ENCODE results near the gene TMEM33. TPM values are rescaled to one million over a fixed set of nuclear protein-coding genes. Genes with fewer than 3 reads are reported as not detected.

TMEM33 gene
- total RNA-seq, 1 experiment from 2014 or later = 66.2 TPM

- H3K36me3 Mint-ChIP-seq (ENCODE audit: insufficient read depth, unreplicated experiment) = no peaks in the 10 kb centered on the region
- no peaks in the 10 kb centered on the region for H3K4me1 Mint-ChIP-seq (ENCODE audit: low read depth, unreplicated experiment)
- intact Hi-C loops (cut with micrococcal nuclease; ENCODE audit: unreplicated experiment) = no loop called here
- POLR2A ChIA-PET = no interaction called here
- H3K27me3 ChIP-seq (replicated peaks; ENCODE audit: control insufficient read depth, insufficient read depth, low read length) = no peaks in the 10 kb centered on the region
- H3K9me3 Mint-ChIP-seq (ENCODE audit: unreplicated experiment) = peaks cover 11% of the 10 kb centered on the region
- no peak for TF ChIP-seq CTCF (IDR thresholded peaks at IDR 0.05; ENCODE audit: insufficient read depth in 1 of 2, low read depth in 1 of 2, low read length in 1 of 2, severe bottlenecking in 1 of 2, unreplicated experiment in 1 of 2)
- no peaks in the 10 kb centered on the region for H3K36me3 ChIP-seq (ENCODE audit: control insufficient read depth, insufficient read depth, low read length)
- H3K27me3 Mint-ChIP-seq (ENCODE audit: insufficient read depth, unreplicated experiment) = no peaks in the 10 kb centered on the region
- CTCF ChIA-PET = no interaction called here
- no peaks in the 10 kb centered on the region for H3K4me1 ChIP-seq
- no peak overlapping the region for H3K4me3 ChIP-seq (ENCODE audit: low read depth, low read length)
- no peak overlapping the region for H3K4me3 Mint-ChIP-seq (ENCODE audit: unreplicated experiment)
- no peak for DNase-seq
- BruUV-seq (replicated peaks) = no TSS peak
- no peaks in the 10 kb centered on the region; the same call in 1 of the 2 replicates for H3K9me3 ChIP-seq
- no peak overlapping the region for H3K27ac Mint-ChIP-seq (ENCODE audit: unreplicated experiment)
Measured at GRCh38 chr4:41967392-41967791, 32.2 kb downstream of the TMEM33 start.

GRCh38 chr4:41969671-41970070 is 34.4 kb downstream of the TMEM33 start:
- no peak for DNase-seq
- no peak for TF ChIP-seq CTCF (IDR thresholded peaks at IDR 0.05; ENCODE audit: insufficient read depth in 1 of 2, low read depth in 1 of 2, low read length in 1 of 2, severe bottlenecking in 1 of 2, unreplicated experiment in 1 of 2)
- CTCF ChIA-PET = no interaction called here
- Histone ChIP-seq H3K4me1 (no peaks in the 10 kb centered on the region), H3K36me3 (ENCODE audit: control insufficient read depth, insufficient read depth, low read length) (no peaks in the 10 kb centered on the region), H3K27me3 (replicated peaks; ENCODE audit: control insufficient read depth, insufficient read depth, low read length) (no peaks in the 10 kb centered on the region), H3K4me3 (ENCODE audit: low read depth, low read length) (no peak overlapping the region), H3K9me3 (no peaks in the 10 kb centered on the region; the same call in 1 of the 2 replicates)
- BruUV-seq (replicated peaks) = no TSS peak
- Mint-ChIP-seq H3K36me3 (ENCODE audit: insufficient read depth, unreplicated experiment) (no peaks in the 10 kb centered on the region), H3K27ac (ENCODE audit: unreplicated experiment) (no peak overlapping the region), H3K27me3 (ENCODE audit: insufficient read depth, unreplicated experiment) (no peaks in the 10 kb centered on the region), H3K4me1 (ENCODE audit: low read depth, unreplicated experiment) (no peaks in the 10 kb centered on the region), H3K9me3 (ENCODE audit: unreplicated experiment) (peaks cover 11% of the 10 kb centered on the region), H3K4me3 (ENCODE audit: unreplicated experiment) (no peak overlapping the region)
- POLR2A ChIA-PET = no interaction called here
- intact Hi-C loops (cut with micrococcal nuclease; ENCODE audit: unreplicated experiment) = no loop called here

- BruUV-seq (replicated peaks) = no TSS peak
- intact Hi-C loops (cut with micrococcal nuclease; ENCODE audit: unreplicated experiment) = no loop called here
- Histone ChIP-seq H3K27me3 (replicated peaks; ENCODE audit: control insufficient read depth, insufficient read depth, low read length) (no peaks in the 10 kb centered on the region), H3K4me1 (no peaks in the 10 kb centered on the region), H3K4me3 (ENCODE audit: low read depth, low read length) (no peak overlapping the region), H3K9me3 (no peaks in the 10 kb centered on the region), H3K36me3 (ENCODE audit: control insufficient read depth, insufficient read depth, low read length) (no peaks in the 10 kb centered on the region)
- H3K4me1 Mint-ChIP-seq (ENCODE audit: low read depth, unreplicated experiment) = no peaks in the 10 kb centered on the region
- no peak overlapping the region for H3K4me3 Mint-ChIP-seq (ENCODE audit: unreplicated experiment)
- TF ChIP-seq CTCF (IDR thresholded peaks at IDR 0.05; ENCODE audit: insufficient read depth in 1 of 2, low read depth in 1 of 2, low read length in 1 of 2, severe bottlenecking in 1 of 2, unreplicated experiment in 1 of 2) = no peak
- no peaks in the 10 kb centered on the region for H3K36me3 Mint-ChIP-seq (ENCODE audit: insufficient read depth, unreplicated experiment)
- no peak overlapping the region for H3K27ac Mint-ChIP-seq (ENCODE audit: unreplicated experiment)
- no peak for DNase-seq
- ChIA-PET POLR2A (no interaction called here), CTCF (no interaction called here)
- H3K9me3 Mint-ChIP-seq (ENCODE audit: unreplicated experiment) = no peaks in the 10 kb centered on the region
- peaks cover 7% of the 10 kb centered on the region for H3K27me3 Mint-ChIP-seq (ENCODE audit: insufficient read depth, unreplicated experiment)
Measured at GRCh38 chr4:41975341-41975740, 40.1 kb downstream of the TMEM33 start.

Data from Caco-2 (cell line).